ENCODE data around the gene TLR8.

DNA sequence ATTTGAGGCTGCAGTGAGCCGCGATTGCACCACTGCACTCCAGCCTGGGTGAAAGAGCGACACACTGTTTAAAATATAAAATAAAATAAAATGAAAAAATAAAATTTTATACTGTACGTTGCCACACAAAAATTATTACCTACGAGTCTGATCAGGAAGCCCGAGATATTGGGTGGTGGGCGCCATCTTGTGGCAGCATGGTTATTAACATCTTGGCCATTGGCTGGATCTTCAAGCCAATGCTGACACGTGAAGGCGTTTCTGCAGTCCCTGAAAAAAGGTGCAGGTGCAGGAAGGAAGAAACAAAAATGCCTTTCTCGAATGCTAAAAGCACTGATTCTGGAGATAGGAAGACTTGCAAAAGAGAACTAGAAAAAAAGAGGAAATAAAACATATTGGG is 4.9 kb upstream of the TLR8 start:
- TF ChIP-seq, protein P1, sequence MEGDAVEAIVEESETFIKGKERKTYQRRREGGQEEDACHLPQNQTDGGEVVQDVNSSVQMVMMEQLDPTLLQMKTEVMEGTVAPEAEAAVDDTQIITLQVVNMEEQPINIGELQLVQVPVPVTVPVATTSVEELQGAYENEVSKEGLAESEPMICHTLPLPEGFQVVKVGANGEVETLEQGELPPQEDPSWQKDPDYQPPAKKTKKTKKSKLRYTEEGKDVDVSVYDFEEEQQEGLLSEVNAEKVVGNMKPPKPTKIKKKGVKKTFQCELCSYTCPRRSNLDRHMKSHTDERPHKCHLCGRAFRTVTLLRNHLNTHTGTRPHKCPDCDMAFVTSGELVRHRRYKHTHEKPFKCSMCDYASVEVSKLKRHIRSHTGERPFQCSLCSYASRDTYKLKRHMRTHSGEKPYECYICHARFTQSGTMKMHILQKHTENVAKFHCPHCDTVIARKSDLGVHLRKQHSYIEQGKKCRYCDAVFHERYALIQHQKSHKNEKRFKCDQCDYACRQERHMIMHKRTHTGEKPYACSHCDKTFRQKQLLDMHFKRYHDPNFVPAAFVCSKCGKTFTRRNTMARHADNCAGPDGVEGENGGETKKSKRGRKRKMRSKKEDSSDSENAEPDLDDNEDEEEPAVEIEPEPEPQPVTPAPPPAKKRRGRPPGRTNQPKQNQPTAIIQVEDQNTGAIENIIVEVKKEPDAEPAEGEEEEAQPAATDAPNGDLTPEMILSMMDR (IDR thresholded peaks at IDR 0.05): no peak
- TF ChIP-seq POLR2A (IDR thresholded peaks at IDR 0.05): no peak

Measured in lower leg skin (tissue), 3 donors.